GM23338 (cell line): ENCODE data around the gene SYT13. TPM values are rescaled to one million over a fixed set of nuclear protein-coding genes. Genes with fewer than 3 reads are reported as not detected.

Experiments used
- ATAC-seq: fragments of 200-7000 bp; cut with Tn5 transposase; 3 replicates; pipeline ENCODE4 v1.9.1; 2020
- DNase-seq: peaks from one replicate; pipeline ENCODE4 v3.0.0-alpha.2; 2015; ENCODE audit warnings: low spot score
- H2AFZ ChIP-seq: fragments of 200-600 bp; sonication (generic); 2 replicates; pipeline ENCODE4 v1.8.0; 2016; ENCODE audit warnings: antibody characterized with exemption, mild to moderate bottlenecking, moderate library complexity
- H3F3A ChIP-seq: fragments of 200-600 bp; sonication (generic); replicated peaks from 2 replicates; pipeline ENCODE4 v1.8.0; 2017; ENCODE audit warnings: antibody characterized with exemption, mixed run types, low read depth
- H3K27ac ChIP-seq: fragments of 200-600 bp; sonication (generic); 2 replicates; pipeline ENCODE4 v1.6.1; 2016; ENCODE audit warnings: low read depth
- H3K27me3 ChIP-seq: fragments of 200-600 bp; sonication (generic); 2 replicates; pipeline ENCODE4 v1.8.0; 2016; ENCODE audit warnings: mild to moderate bottlenecking, mixed run types, moderate library complexity; ENCODE audit not compliant: insufficient read depth
- H3K36me3 ChIP-seq: fragments of 200-600 bp; sonication (generic); 2 replicates; pipeline ENCODE4 v1.8.0; 2016; ENCODE audit warnings: mild to moderate bottlenecking; ENCODE audit not compliant: insufficient read depth
- H3K4me1 ChIP-seq: fragments of 200-600 bp; sonication (generic); 2 replicates; pipeline ENCODE4 v1.8.0; 2016; ENCODE audit warnings: mild to moderate bottlenecking, moderate library complexity; ENCODE audit not compliant: insufficient read depth
- H3K4me2 ChIP-seq: fragments of 200-600 bp; sonication (generic); 2 replicates; pipeline ENCODE4 v1.7.1; 2017; ENCODE audit warnings: mixed run types
- H3K4me3 ChIP-seq: fragments of 200-600 bp; sonication (generic); 2 replicates; pipeline ENCODE4 v1.6.1; 2016; ENCODE audit warnings: mixed run types
- H3K79me2 ChIP-seq: fragments of 200-600 bp; sonication (generic); replicated peaks from 2 replicates; pipeline ENCODE4 v1.8.0; 2017; ENCODE audit warnings: mild to moderate bottlenecking; ENCODE audit not compliant: insufficient read depth
- H3K9me2 ChIP-seq: fragments of 200-600 bp; sonication (generic); 2 replicates; pipeline ENCODE4 v1.8.0; 2017; ENCODE audit not compliant: insufficient read depth
- H4K20me1 ChIP-seq: fragments of 200-600 bp; sonication (generic); replicated peaks from 2 replicates; pipeline ENCODE4 v1.8.0; 2017; ENCODE audit warnings: mild to moderate bottlenecking; ENCODE audit not compliant: insufficient read depth
- H3K27ac Mint-ChIP-seq: 2 replicates; pipeline ENCODE4 v1.8.0; 2020; ENCODE audit warnings: inconsistent platforms, mild to moderate bottlenecking, moderate library complexity, mixed read lengths
- H3K27me3 Mint-ChIP-seq: 3 replicates; pipeline ENCODE4 v1.8.0; 2022; ENCODE audit warnings: low read depth, mild to moderate bottlenecking, moderate library complexity, mixed read lengths, inconsistent platforms; ENCODE audit not compliant: insufficient read depth, poor library complexity
- H3K36me3 Mint-ChIP-seq: 3 replicates; pipeline ENCODE4 v1.8.0; 2021; ENCODE audit warnings: low read depth, mild to moderate bottlenecking, inconsistent platforms, moderate library complexity, mixed read lengths
- H3K4me1 Mint-ChIP-seq: 3 replicates; pipeline ENCODE4 v1.8.0; 2020; ENCODE audit warnings: mild to moderate bottlenecking, inconsistent platforms, mixed read lengths
- H3K4me3 Mint-ChIP-seq: 3 replicates; pipeline ENCODE4 v1.8.0; 2021; ENCODE audit warnings: moderate library complexity, mild to moderate bottlenecking, inconsistent platforms, mixed read lengths
- H3K9me3 Mint-ChIP-seq: 3 replicates; pipeline ENCODE4 v1.8.0; 2020; ENCODE audit warnings: moderate library complexity, mild to moderate bottlenecking, inconsistent platforms, mixed read lengths
- CREB1 ChIP-seq: fragments of 250-450 bp; sonication (Bioruptor Pico); IDR thresholded peaks from 2 replicates; pipeline ENCODE4 v1.5.0; 2020; ENCODE audit warnings: low read depth, mild to moderate bottlenecking, moderate library complexity
- CTCF ChIP-seq, 2 experiments: fragments of 200-600 bp in 1 of 2; sonication (generic) in 1 of 2; conservative IDR thresholded peaks; 2 replicates each; pipeline versions ENCODE4 v1.5.1 to v1.6.1; 2016 to 2017; ENCODE audit warnings: antibody characterized with exemption in 2 of 2, low read depth in 2 of 2, mild to moderate bottlenecking in 2 of 2, moderate library complexity in 1 of 2
- EZH2 ChIP-seq: fragments of 200-600 bp; sonication (generic); IDR thresholded peaks from one replicate; pipeline ENCODE4 v1.8.0; 2017; ENCODE audit warnings: antibody characterized with exemption, mild to moderate bottlenecking, low read depth; ENCODE audit not compliant: unreplicated experiment
- POLR2AphosphoS5 ChIP-seq: IDR thresholded peaks from 2 replicates; pipeline ENCODE4 v1.6.1; 2016; ENCODE audit warnings: antibody characterized with exemption, low read depth
- REST ChIP-seq: IDR thresholded peaks from one replicate; pipeline ENCODE4 v1.6.1; 2018; ENCODE audit warnings: antibody characterized with exemption; ENCODE audit not compliant: unreplicated experiment
- STAT1 ChIP-seq: IDR thresholded peaks from one replicate; pipeline ENCODE4 v1.6.1; 2016; ENCODE audit warnings: antibody characterized with exemption; ENCODE audit not compliant: unreplicated experiment
- ZNF114 ChIP-seq: fragments of 250-450 bp; sonication (Bioruptor Pico); IDR thresholded peaks from 2 replicates; pipeline ENCODE4 v1.5.0; 2020; ENCODE audit warnings: mild to moderate bottlenecking, moderate library complexity
- ZNF331 ChIP-seq: fragments of 250-450 bp; sonication (Bioruptor Pico); IDR thresholded peaks from 2 replicates; pipeline ENCODE4 v1.5.0; 2020; ENCODE audit warnings: low read depth, mild to moderate bottlenecking, moderate library complexity
- polyA plus RNA-seq: library from polyadenylated mRNA; unstranded; fragments of >200 nt; fragmentation: Nextera tagmentation; extraction: Ambion mirVana; gene quantifications from 2 replicates; pipeline ENCODE4 v1.2.1, GENCODE V29; 2016
- total RNA-seq: library from RNA; depleted of rRNA; stranded (reverse); fragments of >200 nt; shearing (Covaris generic); gene quantifications from 2 replicates; pipeline ENCODE4 v1.2.3, GENCODE V29; 2014
- TF ChIP-seq, protein P1 (sequence below): IDR thresholded peaks from 2 replicates; pipeline ENCODE4 v1.6.1; 2016; ENCODE audit warnings: antibody characterized with exemption
- TF ChIP-seq, protein P2 (sequence below): fragments of 250-450 bp; sonication (Bioruptor Pico); IDR thresholded peaks from 2 replicates; pipeline ENCODE4 v1.5.0; 2020; ENCODE audit warnings: mild to moderate bottlenecking, moderate library complexity

Gene SYT13
- total and polyA plus RNA-seq, 2 experiments from 2014 or later, result 3.4 to 16.3 TPM

DNA sequence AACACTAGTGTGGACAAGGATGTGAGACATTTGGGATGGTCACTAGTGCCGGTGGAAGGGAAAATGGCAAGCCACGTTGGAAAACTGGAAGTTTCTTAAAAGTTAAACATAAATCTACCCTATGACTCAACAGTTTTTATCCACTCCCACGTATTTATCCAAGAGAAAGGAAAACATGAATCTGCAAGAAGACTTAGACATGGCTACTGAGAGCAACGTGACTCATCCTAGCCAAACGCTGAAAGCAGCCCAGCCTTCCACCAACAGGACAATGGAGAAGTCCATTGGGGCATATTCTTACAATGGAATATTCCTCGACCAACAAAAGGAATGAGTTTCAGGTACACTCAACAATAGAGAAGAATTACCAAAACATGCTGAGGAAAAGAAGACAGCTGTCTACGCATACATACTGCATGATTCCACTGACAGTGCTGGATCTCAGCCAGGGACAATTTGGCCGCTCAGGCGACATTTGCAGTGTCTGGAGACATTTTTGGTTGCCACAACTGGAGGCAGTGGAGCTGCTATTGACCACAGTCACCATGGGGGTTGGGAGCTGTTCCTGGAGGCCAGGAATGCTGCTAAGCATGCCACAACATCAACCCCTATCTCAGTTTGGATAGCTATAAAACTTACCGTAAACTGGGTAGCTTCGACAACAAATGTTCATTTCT, 21.2 kb downstream of the SYT13 start:
- no peak for ATAC-seq

More for the DNA sequence above, 21.2 kb downstream of the SYT13 start:
- H3K36me3 ChIP-seq, result no peaks in the 10 kb centered on the region
- no peak overlapping the region for H3K4me3 ChIP-seq
- no peak overlapping the region for H3K27ac ChIP-seq
- no peaks in the 10 kb centered on the region for H3K27me3 ChIP-seq
- peaks cover 4% of the 10 kb centered on the region for H3K27me3 Mint-ChIP-seq
- H3K27ac Mint-ChIP-seq, result no peak overlapping the region
- no peaks in the 10 kb centered on the region for H3K36me3 Mint-ChIP-seq
- H3K4me2 ChIP-seq, result no peak overlapping the region
- H3K4me1 Mint-ChIP-seq, result peaks cover 6% of the 10 kb centered on the region
- no peaks in the 10 kb centered on the region for H3K9me3 Mint-ChIP-seq
- no peaks in the 10 kb centered on the region for H4K20me1 ChIP-seq
- no peak overlapping the region for H2AFZ ChIP-seq
- no peaks in the 10 kb centered on the region for H3F3A ChIP-seq
- no peak overlapping the region for H3K4me3 Mint-ChIP-seq
- H3K79me2 ChIP-seq, result no peaks in the 10 kb centered on the region
- no peak for DNase-seq
- TF ChIP-seq REST (no peak), CTCF (conservative IDR thresholded peaks at IDR 0.05; ENCODE audit: low read depth in 2 of 2) (no peak), POLR2AphosphoS5 (no peak), ZNF114 (CRISPR knock-in tag) (no peak), CREB1 (CRISPR knock-in tag) (no peak), EZH2 (no peak), STAT1 (no peak), ZNF331 (no peak)
- TF ChIP-seq, protein P1, sequence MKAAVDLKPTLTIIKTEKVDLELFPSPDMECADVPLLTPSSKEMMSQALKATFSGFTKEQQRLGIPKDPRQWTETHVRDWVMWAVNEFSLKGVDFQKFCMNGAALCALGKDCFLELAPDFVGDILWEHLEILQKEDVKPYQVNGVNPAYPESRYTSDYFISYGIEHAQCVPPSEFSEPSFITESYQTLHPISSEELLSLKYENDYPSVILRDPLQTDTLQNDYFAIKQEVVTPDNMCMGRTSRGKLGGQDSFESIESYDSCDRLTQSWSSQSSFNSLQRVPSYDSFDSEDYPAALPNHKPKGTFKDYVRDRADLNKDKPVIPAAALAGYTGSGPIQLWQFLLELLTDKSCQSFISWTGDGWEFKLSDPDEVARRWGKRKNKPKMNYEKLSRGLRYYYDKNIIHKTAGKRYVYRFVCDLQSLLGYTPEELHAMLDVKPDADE, result no peak
- TF ChIP-seq, protein P2, sequence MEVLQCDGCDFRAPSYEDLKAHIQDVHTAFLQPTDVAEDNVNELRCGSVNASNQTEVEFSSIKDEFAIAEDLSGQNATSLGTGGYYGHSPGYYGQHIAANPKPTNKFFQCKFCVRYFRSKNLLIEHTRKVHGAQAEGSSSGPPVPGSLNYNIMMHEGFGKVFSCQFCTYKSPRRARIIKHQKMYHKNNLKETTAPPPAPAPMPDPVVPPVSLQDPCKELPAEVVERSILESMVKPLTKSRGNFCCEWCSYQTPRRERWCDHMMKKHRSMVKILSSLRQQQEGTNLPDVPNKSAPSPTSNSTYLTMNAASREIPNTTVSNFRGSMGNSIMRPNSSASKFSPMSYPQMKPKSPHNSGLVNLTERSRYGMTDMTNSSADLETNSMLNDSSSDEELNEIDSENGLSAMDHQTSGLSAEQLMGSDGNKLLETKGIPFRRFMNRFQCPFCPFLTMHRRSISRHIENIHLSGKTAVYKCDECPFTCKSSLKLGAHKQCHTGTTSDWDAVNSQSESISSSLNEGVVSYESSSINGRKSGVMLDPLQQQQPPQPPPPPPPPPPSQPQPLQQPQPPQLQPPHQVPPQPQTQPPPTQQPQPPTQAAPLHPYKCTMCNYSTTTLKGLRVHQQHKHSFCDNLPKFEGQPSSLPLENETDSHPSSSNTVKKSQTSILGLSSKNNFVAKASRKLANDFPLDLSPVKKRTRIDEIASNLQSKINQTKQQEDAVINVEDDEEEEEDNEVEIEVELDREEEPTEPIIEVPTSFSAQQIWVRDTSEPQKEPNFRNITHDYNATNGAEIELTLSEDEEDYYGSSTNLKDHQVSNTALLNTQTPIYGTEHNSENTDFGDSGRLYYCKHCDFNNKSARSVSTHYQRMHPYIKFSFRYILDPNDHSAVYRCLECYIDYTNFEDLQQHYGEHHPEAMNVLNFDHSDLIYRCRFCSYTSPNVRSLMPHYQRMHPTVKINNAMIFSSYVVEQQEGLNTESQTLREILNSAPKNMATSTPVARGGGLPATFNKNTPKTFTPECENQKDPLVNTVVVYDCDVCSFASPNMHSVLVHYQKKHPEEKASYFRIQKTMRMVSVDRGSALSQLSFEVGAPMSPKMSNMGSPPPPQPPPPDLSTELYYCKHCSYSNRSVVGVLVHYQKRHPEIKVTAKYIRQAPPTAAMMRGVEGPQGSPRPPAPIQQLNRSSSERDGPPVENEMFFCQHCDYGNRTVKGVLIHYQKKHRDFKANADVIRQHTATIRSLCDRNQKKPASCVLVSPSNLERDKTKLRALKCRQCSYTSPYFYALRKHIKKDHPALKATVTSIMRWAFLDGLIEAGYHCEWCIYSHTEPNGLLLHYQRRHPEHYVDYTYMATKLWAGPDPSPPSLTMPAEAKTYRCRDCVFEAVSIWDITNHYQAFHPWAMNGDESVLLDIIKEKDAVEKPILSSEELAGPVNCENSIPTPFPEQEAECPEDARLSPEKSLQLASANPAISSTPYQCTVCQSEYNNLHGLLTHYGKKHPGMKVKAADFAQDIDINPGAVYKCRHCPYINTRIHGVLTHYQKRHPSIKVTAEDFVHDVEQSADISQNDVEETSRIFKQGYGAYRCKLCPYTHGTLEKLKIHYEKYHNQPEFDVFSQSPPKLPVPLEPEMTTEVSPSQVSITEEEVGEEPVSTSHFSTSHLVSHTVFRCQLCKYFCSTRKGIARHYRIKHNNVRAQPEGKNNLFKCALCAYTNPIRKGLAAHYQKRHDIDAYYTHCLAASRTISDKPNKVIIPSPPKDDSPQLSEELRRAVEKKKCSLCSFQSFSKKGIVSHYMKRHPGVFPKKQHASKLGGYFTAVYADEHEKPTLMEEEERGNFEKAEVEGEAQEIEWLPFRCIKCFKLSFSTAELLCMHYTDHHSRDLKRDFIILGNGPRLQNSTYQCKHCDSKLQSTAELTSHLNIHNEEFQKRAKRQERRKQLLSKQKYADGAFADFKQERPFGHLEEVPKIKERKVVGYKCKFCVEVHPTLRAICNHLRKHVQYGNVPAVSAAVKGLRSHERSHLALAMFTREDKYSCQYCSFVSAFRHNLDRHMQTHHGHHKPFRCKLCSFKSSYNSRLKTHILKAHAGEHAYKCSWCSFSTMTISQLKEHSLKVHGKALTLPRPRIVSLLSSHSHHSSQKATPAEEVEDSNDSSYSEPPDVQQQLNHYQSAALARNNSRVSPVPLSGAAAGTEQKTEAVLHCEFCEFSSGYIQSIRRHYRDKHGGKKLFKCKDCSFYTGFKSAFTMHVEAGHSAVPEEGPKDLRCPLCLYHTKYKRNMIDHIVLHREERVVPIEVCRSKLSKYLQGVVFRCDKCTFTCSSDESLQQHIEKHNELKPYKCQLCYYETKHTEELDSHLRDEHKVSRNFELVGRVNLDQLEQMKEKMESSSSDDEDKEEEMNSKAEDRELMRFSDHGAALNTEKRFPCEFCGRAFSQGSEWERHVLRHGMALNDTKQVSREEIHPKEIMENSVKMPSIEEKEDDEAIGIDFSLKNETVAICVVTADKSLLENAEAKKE (CRISPR knock-in tag), result no peak
- H3K4me1 ChIP-seq, result peaks cover 13% of the 10 kb centered on the region; the same call in 1 of the 2 replicates
- 0 out of 2 replicates have a peak, but pooled peaks cover 4% of the 10 kb centered on the region for H3K9me2 ChIP-seq
